Neural cell (in vitro differentiated cells): Measurements from ENCODE around the gene PSEN1. TPM values are rescaled to one million over a fixed set of nuclear protein-coding genes. Genes with fewer than 3 reads are reported as not detected.

Source experiments
- H2AFZ ChIP-seq: fragments of 200-600, 300-800 bp; sonication (generic), shearing (Covaris generic); 2 replicates; pipeline ENCODE4 v1.6.0; 2014; ENCODE audit warnings: low read depth, mild to moderate bottlenecking, antibody characterized with exemption, low read length, moderate library complexity
- H3F3A ChIP-seq: fragments of 200-600 bp; shearing (Covaris generic); 2 replicates; pipeline ENCODE4 v1.6.1; 2016; ENCODE audit warnings: mild to moderate bottlenecking, moderate library complexity, mixed read lengths, antibody characterized with exemption, low read length; ENCODE audit not compliant: insufficient read depth, poor library complexity, severe bottlenecking
- H3K27ac ChIP-seq: fragments of 200-600, 300-800 bp; sonication (generic), shearing (Covaris generic); 2 replicates; pipeline ENCODE4 v1.5.1; 2014; ENCODE audit warnings: mild to moderate bottlenecking, low read length, moderate library complexity
- H3K27me3 ChIP-seq: fragments of 300-800, 200-600 bp; sonication (generic), shearing (Covaris generic); 2 replicates; pipeline ENCODE4 v1.6.0; 2014; ENCODE audit warnings: mild to moderate bottlenecking, low read depth, low read length, moderate library complexity; ENCODE audit not compliant: insufficient read depth
- H3K36me3 ChIP-seq: fragments of 300-800, 200-600 bp; sonication (generic), shearing (Covaris generic); 2 replicates; pipeline ENCODE4 v1.5.1; 2014; ENCODE audit warnings: mild to moderate bottlenecking, antibody characterized with exemption, low read length, moderate library complexity; ENCODE audit not compliant: insufficient read depth
- H3K4me2 ChIP-seq: fragments of 300-800, 200-600 bp; sonication (generic), shearing (Covaris generic); 2 replicates; pipeline ENCODE4 v1.6.0; 2014; ENCODE audit warnings: mild to moderate bottlenecking, low read length
- H3K4me3 ChIP-seq: fragments of 300-800, 200-600 bp; sonication (generic), shearing (Covaris generic); 2 replicates; pipeline ENCODE4 v1.5.1; 2014; ENCODE audit warnings: mild to moderate bottlenecking, low read length, moderate library complexity
- H3K79me2 ChIP-seq: fragments of 200-600 bp; shearing (Covaris generic); replicated peaks from 2 replicates; pipeline ENCODE4 v1.6.0; 2014; ENCODE audit warnings: mild to moderate bottlenecking, low read length, moderate library complexity; ENCODE audit not compliant: insufficient read depth
- H3K9ac ChIP-seq: fragments of 300-800, 200-600 bp; sonication (generic), shearing (Covaris generic); 2 replicates; pipeline ENCODE4 v1.6.1; 2016; ENCODE audit warnings: mild to moderate bottlenecking, low read length, mixed read lengths
- H3K9me2 ChIP-seq: fragments of 200-600 bp; shearing (Covaris generic); 2 replicates; pipeline ENCODE4 v1.6.1; 2016; ENCODE audit warnings: mild to moderate bottlenecking, low read length, mixed read lengths; ENCODE audit not compliant: insufficient read depth
- H3K9me3 ChIP-seq: fragments of 200-600, 300-800 bp; sonication (generic), shearing (Covaris generic); 2 replicates; pipeline ENCODE4 v1.6.1; 2016; ENCODE audit warnings: mild to moderate bottlenecking, mixed run types, low read length, moderate library complexity, mixed read lengths
- H4K20me1 ChIP-seq: fragments of 200-600 bp; shearing (Covaris generic); 2 replicates; pipeline ENCODE4 v1.6.1; 2016; ENCODE audit warnings: mild to moderate bottlenecking, mixed run types; ENCODE audit not compliant: insufficient read depth
- EP300 ChIP-seq: fragments of 450-650 bp; conservative IDR thresholded peaks from 2 replicates; pipeline ENCODE4 v1.6.1; 2014; ENCODE audit warnings: antibody characterized with exemption, mild to moderate bottlenecking, moderate library complexity; ENCODE audit not compliant: poor library complexity, severe bottlenecking
- EZH2 ChIP-seq: fragments of 200-600, 300-800 bp; shearing (Covaris generic), sonication (generic); IDR thresholded peaks from 2 replicates; pipeline ENCODE4 v1.6.1; 2014; ENCODE audit warnings: antibody characterized with exemption, low read length, borderline replicate concordance, mild to moderate bottlenecking; ENCODE audit not compliant: insufficient read depth, poor library complexity, severe bottlenecking
- MXI1 ChIP-seq: fragments of 450-650 bp; conservative IDR thresholded peaks from 2 replicates; pipeline ENCODE4 v1.6.1; 2014; ENCODE audit warnings: antibody characterized with exemption, mild to moderate bottlenecking; ENCODE audit not compliant: poor library complexity, severe bottlenecking
- POLR2AphosphoS5 ChIP-seq: IDR thresholded peaks from 2 replicates; pipeline ENCODE4 v1.6.1; 2012
- RAD21 ChIP-seq: fragments of 450-650 bp; conservative IDR thresholded peaks from 2 replicates; pipeline ENCODE4 v1.6.1; 2014; ENCODE audit warnings: antibody characterized with exemption, mild to moderate bottlenecking, moderate library complexity
- SMC3 ChIP-seq: fragments of 450-650 bp; conservative IDR thresholded peaks from 2 replicates; pipeline ENCODE4 v1.6.1; 2014; ENCODE audit warnings: antibody characterized with exemption, mild to moderate bottlenecking, moderate library complexity; ENCODE audit not compliant: poor library complexity
- TAF1 ChIP-seq: IDR thresholded peaks from 2 replicates; pipeline ENCODE4 v1.6.1; 2012; ENCODE audit warnings: low read depth
- polyA plus RNA-seq: library from polyadenylated mRNA; depleted of rRNA; stranded (reverse); fragments of >200 nt; gene quantifications from 2 replicates; pipeline ENCODE4 v1.2.3, GENCODE V29; 2014
- TF ChIP-seq, protein P1 (sequence below): IDR thresholded peaks from 2 replicates; pipeline ENCODE4 v1.6.1; 2012; ENCODE audit warnings: borderline replicate concordance
- TF ChIP-seq, protein P2 (sequence below): fragments of 450-650 bp; IDR thresholded peaks from 2 replicates; pipeline ENCODE4 v1.5.1; 2014; ENCODE audit warnings: antibody characterized with exemption, mild to moderate bottlenecking, moderate library complexity; ENCODE audit not compliant: poor library complexity, severe bottlenecking

PSEN1 gene
- polyA plus RNA-seq, 1 donor from 2014 or later, result 40.3 TPM

DNA sequence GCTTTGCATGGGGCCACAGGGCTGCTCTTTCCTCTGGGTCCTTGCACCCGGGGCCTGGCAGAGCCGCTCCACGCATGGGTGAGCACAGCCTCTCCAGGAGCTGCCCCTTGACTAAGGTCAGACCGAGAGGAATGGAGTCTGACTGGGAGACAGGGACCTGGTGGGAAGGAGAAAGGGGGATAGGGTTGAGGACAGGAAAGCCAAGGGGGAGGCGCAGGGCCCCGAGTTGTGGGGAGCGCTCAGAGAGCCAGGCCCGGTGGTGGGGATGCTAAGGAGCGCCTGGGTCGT, 117.0 kb downstream of the PSEN1 start:
- Histone ChIP-seq H4K20me1 (no peaks in the 10 kb centered on the region), H3K36me3 (no peaks in the 10 kb centered on the region), H3K9me2 (no peaks in the 10 kb centered on the region), H3K4me2 (no peak overlapping the region), H3K9me3 (no peaks in the 10 kb centered on the region), H3K9ac (no peak overlapping the region), H3K79me2 (no peaks in the 10 kb centered on the region), H3F3A (no peaks in the 10 kb centered on the region), H3K4me3 (no peak overlapping the region), H3K27ac (no peak overlapping the region), H3K27me3 (no peaks in the 10 kb centered on the region), H2AFZ (no peak overlapping the region)
- no peak for TF ChIP-seq EP300

DNA sequence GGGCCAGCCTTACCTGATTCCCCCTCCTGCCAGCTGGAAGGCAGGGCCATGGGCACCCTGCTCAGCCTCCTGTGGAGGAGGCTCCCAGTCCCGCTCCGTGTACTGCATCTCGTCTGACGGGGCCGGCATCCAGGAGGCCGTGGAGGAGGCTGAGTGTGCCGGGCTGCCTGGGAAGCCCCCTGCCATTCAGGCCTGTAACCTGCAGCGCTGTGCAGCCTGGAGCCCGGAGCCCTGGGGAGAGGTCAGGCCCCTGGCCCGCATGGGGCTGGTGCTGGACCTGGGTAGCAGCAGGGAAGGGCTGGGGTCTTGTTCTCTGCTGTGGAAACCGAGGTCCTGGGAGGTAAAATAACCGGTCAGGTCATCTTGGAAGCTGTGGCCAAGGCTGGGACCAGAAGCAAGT, 117.4 kb downstream of the PSEN1 start:
- Histone ChIP-seq H3K9me3 (no peaks in the 10 kb centered on the region), H3K36me3 (no peaks in the 10 kb centered on the region), H3K27me3 (no peaks in the 10 kb centered on the region), H2AFZ (no peak overlapping the region), H4K20me1 (no peaks in the 10 kb centered on the region), H3K4me3 (no peak overlapping the region), H3F3A (no peaks in the 10 kb centered on the region), H3K4me2 (no peak overlapping the region), H3K9me2 (no peaks in the 10 kb centered on the region), H3K79me2 (no peaks in the 10 kb centered on the region), H3K27ac (no peak overlapping the region), H3K9ac (no peak overlapping the region)
- TF ChIP-seq MXI1 (no peak), POLR2AphosphoS5 (no peak)
- TF ChIP-seq, protein P1, sequence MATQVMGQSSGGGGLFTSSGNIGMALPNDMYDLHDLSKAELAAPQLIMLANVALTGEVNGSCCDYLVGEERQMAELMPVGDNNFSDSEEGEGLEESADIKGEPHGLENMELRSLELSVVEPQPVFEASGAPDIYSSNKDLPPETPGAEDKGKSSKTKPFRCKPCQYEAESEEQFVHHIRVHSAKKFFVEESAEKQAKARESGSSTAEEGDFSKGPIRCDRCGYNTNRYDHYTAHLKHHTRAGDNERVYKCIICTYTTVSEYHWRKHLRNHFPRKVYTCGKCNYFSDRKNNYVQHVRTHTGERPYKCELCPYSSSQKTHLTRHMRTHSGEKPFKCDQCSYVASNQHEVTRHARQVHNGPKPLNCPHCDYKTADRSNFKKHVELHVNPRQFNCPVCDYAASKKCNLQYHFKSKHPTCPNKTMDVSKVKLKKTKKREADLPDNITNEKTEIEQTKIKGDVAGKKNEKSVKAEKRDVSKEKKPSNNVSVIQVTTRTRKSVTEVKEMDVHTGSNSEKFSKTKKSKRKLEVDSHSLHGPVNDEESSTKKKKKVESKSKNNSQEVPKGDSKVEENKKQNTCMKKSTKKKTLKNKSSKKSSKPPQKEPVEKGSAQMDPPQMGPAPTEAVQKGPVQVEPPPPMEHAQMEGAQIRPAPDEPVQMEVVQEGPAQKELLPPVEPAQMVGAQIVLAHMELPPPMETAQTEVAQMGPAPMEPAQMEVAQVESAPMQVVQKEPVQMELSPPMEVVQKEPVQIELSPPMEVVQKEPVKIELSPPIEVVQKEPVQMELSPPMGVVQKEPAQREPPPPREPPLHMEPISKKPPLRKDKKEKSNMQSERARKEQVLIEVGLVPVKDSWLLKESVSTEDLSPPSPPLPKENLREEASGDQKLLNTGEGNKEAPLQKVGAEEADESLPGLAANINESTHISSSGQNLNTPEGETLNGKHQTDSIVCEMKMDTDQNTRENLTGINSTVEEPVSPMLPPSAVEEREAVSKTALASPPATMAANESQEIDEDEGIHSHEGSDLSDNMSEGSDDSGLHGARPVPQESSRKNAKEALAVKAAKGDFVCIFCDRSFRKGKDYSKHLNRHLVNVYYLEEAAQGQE, result no peak
- TF ChIP-seq, protein P2, sequence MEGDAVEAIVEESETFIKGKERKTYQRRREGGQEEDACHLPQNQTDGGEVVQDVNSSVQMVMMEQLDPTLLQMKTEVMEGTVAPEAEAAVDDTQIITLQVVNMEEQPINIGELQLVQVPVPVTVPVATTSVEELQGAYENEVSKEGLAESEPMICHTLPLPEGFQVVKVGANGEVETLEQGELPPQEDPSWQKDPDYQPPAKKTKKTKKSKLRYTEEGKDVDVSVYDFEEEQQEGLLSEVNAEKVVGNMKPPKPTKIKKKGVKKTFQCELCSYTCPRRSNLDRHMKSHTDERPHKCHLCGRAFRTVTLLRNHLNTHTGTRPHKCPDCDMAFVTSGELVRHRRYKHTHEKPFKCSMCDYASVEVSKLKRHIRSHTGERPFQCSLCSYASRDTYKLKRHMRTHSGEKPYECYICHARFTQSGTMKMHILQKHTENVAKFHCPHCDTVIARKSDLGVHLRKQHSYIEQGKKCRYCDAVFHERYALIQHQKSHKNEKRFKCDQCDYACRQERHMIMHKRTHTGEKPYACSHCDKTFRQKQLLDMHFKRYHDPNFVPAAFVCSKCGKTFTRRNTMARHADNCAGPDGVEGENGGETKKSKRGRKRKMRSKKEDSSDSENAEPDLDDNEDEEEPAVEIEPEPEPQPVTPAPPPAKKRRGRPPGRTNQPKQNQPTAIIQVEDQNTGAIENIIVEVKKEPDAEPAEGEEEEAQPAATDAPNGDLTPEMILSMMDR, result no peak

DNA sequence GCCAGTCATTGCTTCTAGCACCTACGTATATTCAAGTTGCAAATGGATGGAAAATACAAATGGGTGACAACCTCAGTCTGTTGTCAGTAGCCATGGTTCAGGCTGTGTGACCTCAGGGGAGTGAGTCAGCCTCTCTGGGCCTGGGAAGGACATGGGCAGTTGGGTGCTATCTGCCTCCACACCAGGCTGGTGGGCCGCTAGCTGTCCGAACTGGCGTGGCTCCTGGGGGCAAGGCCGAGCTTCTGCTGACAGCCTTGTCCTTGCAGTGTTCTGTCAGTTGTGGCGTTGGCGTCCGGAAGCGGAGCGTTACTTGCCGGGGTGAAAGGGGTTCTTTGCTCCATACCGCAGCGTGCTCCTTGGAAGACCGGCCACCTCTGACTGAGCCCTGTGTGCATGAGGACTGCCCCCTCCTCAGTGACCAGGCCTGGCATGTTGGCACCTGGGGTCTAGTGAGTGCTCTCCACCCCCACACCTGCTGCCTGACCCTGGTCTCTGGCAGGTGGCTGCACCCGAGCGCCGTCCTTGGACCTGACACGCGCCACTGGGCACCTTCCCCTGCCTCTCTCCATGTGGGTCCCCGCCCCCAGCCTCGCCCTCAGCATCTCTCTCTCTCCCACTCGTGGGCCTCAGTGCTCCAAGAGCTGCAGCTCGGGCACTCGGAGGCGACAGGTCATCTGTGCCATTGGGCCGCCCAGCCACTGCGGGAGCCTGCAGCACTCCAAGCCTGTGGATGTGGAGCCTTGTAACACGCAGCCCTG, 118.1 kb downstream of the PSEN1 start:
- no peak overlapping the region for H3K27ac ChIP-seq
- H3K27me3 ChIP-seq, result no peaks in the 10 kb centered on the region
- H3K4me3 ChIP-seq, result no peak overlapping the region
- H3K9ac ChIP-seq, result no peak overlapping the region
- no peak overlapping the region for H2AFZ ChIP-seq
- H3F3A ChIP-seq, result no peaks in the 10 kb centered on the region
- no peaks in the 10 kb centered on the region for H3K9me3 ChIP-seq
- no peaks in the 10 kb centered on the region for H3K79me2 ChIP-seq
- no peak for TF ChIP-seq MXI1
- TF ChIP-seq POLR2AphosphoS5, result no peak
- TF ChIP-seq, protein P2, result no peak
- TF ChIP-seq TAF1, result no peak
- TF ChIP-seq SMC3, result no peak
- no peak for TF ChIP-seq EP300
- TF ChIP-seq RAD21, result no peak
- TF ChIP-seq, protein P1, result no peak
- no peak for TF ChIP-seq EZH2
- H4K20me1 ChIP-seq, result no peaks in the 10 kb centered on the region
- no peaks in the 10 kb centered on the region for H3K36me3 ChIP-seq
- no peaks in the 10 kb centered on the region for H3K9me2 ChIP-seq
- H3K4me2 ChIP-seq, result no peak overlapping the region
